DND-41 (cell line): ENCODE results near the gene AMZ2.

Experiments used
- EZH2 ChIP-seq: IDR thresholded peaks from 3 replicates; pipeline ENCODE4 v1.6.1; 2012; ENCODE audit warnings: borderline replicate concordance, low read depth, mild to moderate bottlenecking, moderate library complexity, low read length, inconsistent platforms; ENCODE audit not compliant: severe bottlenecking
- TF ChIP-seq, protein P1 (sequence below): IDR thresholded peaks from 2 replicates; pipeline ENCODE4 v1.5.1; 2012; ENCODE audit warnings: borderline replicate concordance, low read length, moderate library complexity, mild to moderate bottlenecking; ENCODE audit not compliant: poor library complexity, severe bottlenecking; ENCODE audit errors: extremely low read depth

DNA sequence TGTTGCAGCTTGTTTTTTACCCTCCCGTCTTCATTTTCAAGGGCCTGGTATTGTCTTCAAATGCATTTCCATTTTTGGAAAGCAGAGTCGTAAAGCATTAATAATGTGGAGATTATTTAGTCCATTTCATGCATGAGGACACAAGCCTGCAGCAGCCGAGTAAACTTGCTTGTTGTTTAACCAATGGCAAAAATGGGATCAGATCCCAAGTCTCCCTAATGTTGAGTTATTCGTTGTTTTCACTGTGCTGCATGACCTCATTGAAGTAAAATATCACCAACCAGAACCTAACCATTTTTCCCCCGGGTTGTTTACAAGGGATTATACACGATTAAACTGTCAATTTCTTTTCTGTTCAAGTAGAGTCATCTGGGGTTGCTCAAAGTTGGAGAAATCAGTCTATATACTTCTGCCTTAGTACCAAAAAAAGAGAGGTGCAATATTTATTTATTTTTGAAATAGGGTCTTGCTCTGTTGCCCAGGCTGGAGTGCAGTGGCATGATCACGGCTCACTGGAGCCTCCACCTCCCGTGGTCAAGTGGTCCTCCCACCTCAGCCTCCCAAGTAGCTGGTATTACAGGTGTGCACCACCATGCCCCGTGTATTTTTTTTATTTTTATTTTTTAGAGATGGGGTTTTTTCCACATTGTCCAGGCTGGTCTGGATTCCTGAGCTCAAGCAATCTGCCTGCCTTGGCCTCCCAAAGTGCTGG is 12.4 kb downstream of the AMZ2 start:
- TF ChIP-seq EZH2: no peak
- TF ChIP-seq, protein P1, sequence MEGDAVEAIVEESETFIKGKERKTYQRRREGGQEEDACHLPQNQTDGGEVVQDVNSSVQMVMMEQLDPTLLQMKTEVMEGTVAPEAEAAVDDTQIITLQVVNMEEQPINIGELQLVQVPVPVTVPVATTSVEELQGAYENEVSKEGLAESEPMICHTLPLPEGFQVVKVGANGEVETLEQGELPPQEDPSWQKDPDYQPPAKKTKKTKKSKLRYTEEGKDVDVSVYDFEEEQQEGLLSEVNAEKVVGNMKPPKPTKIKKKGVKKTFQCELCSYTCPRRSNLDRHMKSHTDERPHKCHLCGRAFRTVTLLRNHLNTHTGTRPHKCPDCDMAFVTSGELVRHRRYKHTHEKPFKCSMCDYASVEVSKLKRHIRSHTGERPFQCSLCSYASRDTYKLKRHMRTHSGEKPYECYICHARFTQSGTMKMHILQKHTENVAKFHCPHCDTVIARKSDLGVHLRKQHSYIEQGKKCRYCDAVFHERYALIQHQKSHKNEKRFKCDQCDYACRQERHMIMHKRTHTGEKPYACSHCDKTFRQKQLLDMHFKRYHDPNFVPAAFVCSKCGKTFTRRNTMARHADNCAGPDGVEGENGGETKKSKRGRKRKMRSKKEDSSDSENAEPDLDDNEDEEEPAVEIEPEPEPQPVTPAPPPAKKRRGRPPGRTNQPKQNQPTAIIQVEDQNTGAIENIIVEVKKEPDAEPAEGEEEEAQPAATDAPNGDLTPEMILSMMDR: no peak
